H9 (cell line): Measurements from ENCODE around the gene AIPL1. TPM values are rescaled to one million over a fixed set of nuclear protein-coding genes. Genes with fewer than 3 reads are reported as not detected.
A peak's percentile ranks its signal among the peaks of the same experiment; 100 is the strongest.

ENCODE experiments used
- DNase-seq: peaks from one replicate; pipeline ENCODE4 v3.0.0-alpha.2; 2017
- H2AFZ ChIP-seq: one replicate; pipeline ENCODE4 v1.6.1; 2013; ENCODE audit warnings: mild to moderate bottlenecking, low read length, control low read depth, moderate library complexity
- H2AK5ac ChIP-seq: 2 replicates; pipeline ENCODE4 v1.6.1; 2013; ENCODE audit warnings: low read length, control low read depth, mixed read lengths; ENCODE audit not compliant: insufficient read length
- H2BK120ac ChIP-seq: one replicate; pipeline ENCODE4 v1.6.1; 2013; ENCODE audit warnings: low read depth, mild to moderate bottlenecking, low read length, control low read depth, inconsistent platforms; ENCODE audit not compliant: poor library complexity, severe bottlenecking
- H2BK12ac ChIP-seq: 2 replicates; pipeline ENCODE4 v1.6.1; 2013; ENCODE audit warnings: low read length, control low read depth, mixed read lengths, low read depth; ENCODE audit not compliant: insufficient read length
- H2BK15ac ChIP-seq: 2 replicates; pipeline ENCODE4 v1.6.1; 2013; ENCODE audit warnings: low read depth, low read length, control low read depth
- H2BK20ac ChIP-seq: one replicate; pipeline ENCODE4 v1.6.1; 2013; ENCODE audit warnings: low read depth, mild to moderate bottlenecking, low read length, control low read depth, inconsistent platforms; ENCODE audit not compliant: poor library complexity, severe bottlenecking
- H2BK5ac ChIP-seq: 2 replicates; pipeline ENCODE4 v1.6.1; 2013; ENCODE audit warnings: low read length, control low read depth, mixed read lengths; ENCODE audit not compliant: insufficient read length
- H3K14ac ChIP-seq: 2 replicates; pipeline ENCODE4 v1.6.1; 2013; ENCODE audit warnings: low read length, control low read depth; ENCODE audit not compliant: insufficient read depth
- H3K18ac ChIP-seq: 2 replicates; pipeline ENCODE4 v1.6.1; 2013; ENCODE audit warnings: low read depth, mild to moderate bottlenecking, mixed read lengths, low read length, control low read depth; ENCODE audit not compliant: insufficient read length
- H3K23ac ChIP-seq: 2 replicates; pipeline ENCODE4 v1.6.1; 2013; ENCODE audit warnings: low read length, control low read depth, mixed read lengths, low read depth; ENCODE audit not compliant: insufficient read length
- H3K23me2 ChIP-seq: 2 replicates; pipeline ENCODE4 v1.6.1; 2013; ENCODE audit warnings: low read depth, mild to moderate bottlenecking, mixed read lengths, low read length, control low read depth; ENCODE audit not compliant: insufficient read length, poor library complexity, severe bottlenecking
- H3K27ac ChIP-seq: 2 replicates; pipeline ENCODE4 v1.5.1; 2013; ENCODE audit warnings: low read length, control low read depth, mixed read lengths, low read depth; ENCODE audit not compliant: insufficient read length
- H3K27me3 ChIP-seq: 2 replicates; pipeline ENCODE4 v1.6.1; 2013; ENCODE audit warnings: low read length, control low read depth, inconsistent platforms; ENCODE audit not compliant: insufficient read depth
- H3K4ac ChIP-seq: 2 replicates; pipeline ENCODE4 v1.6.1; 2013; ENCODE audit warnings: low read depth, mild to moderate bottlenecking, control low read depth, inconsistent platforms, low read length, moderate library complexity
- H3K4me1 ChIP-seq: 2 replicates; pipeline ENCODE4 v1.6.1; 2013; ENCODE audit warnings: low read length, control low read depth, inconsistent platforms; ENCODE audit not compliant: insufficient read depth
- H3K4me2 ChIP-seq: 2 replicates; pipeline ENCODE4 v1.6.1; 2013; ENCODE audit warnings: low read length, control low read depth, mixed read lengths; ENCODE audit not compliant: insufficient read length, insufficient read depth
- H3K56ac ChIP-seq: 2 replicates; pipeline ENCODE4 v1.6.1; 2013; ENCODE audit warnings: low read depth, mild to moderate bottlenecking, mixed read lengths, low read length, control low read depth; ENCODE audit not compliant: insufficient read length
- H3K79me1 ChIP-seq: 2 replicates; pipeline ENCODE4 v1.6.1; 2013; ENCODE audit warnings: low read depth, mild to moderate bottlenecking, moderate library complexity, low read length, control low read depth, inconsistent platforms; ENCODE audit not compliant: insufficient read depth, poor library complexity, severe bottlenecking
- H3K79me2 ChIP-seq: 2 replicates; pipeline ENCODE4 v1.6.1; 2013; ENCODE audit warnings: low read length, control low read depth, inconsistent platforms; ENCODE audit not compliant: insufficient read depth
- H3K9ac ChIP-seq: 2 replicates; pipeline ENCODE4 v1.6.1; 2013; ENCODE audit warnings: low read length, control low read depth, mixed read lengths; ENCODE audit not compliant: insufficient read length; ENCODE audit errors: extremely low read depth
- H3K9me3 ChIP-seq: one replicate; pipeline ENCODE4 v1.6.1; 2013; ENCODE audit warnings: low read depth, low read length, inconsistent platforms; ENCODE audit not compliant: control insufficient read depth
- H3T11ph ChIP-seq: one replicate; pipeline ENCODE4 v1.6.1; 2013; ENCODE audit warnings: mild to moderate bottlenecking, low read length, control low read depth, inconsistent platforms
- H4K20me1 ChIP-seq: one replicate; pipeline ENCODE4 v1.6.1; 2013; ENCODE audit not compliant: control insufficient read depth, insufficient read length, insufficient read depth
- H4K5ac ChIP-seq: 2 replicates; pipeline ENCODE4 v1.6.1; 2013; ENCODE audit warnings: low read depth, mild to moderate bottlenecking, mixed read lengths, low read length, control low read depth; ENCODE audit not compliant: insufficient read length
- H4K8ac ChIP-seq: replicated peaks from 2 replicates; pipeline ENCODE4 v1.6.1; 2013; ENCODE audit warnings: low read length, control low read depth, mixed read lengths, low read depth; ENCODE audit not compliant: insufficient read length
- H4K91ac ChIP-seq: 2 replicates; pipeline ENCODE4 v1.6.1; 2013; ENCODE audit warnings: low read depth, mild to moderate bottlenecking, moderate library complexity, mixed read lengths, low read length, control low read depth; ENCODE audit not compliant: insufficient read length
- H3K27ac Mint-ChIP-seq, 3 experiments: 2 replicates in 2 of 3; 3 replicates in 1 of 3; pipeline ENCODE4 v1.8.0; 2020 to 2021; ENCODE audit warnings: mixed read lengths in 3 of 3, mild to moderate bottlenecking in 1 of 3, moderate library complexity in 1 of 3
- H3K27me3 Mint-ChIP-seq: 2 replicates; pipeline ENCODE4 v1.8.0; 2021; ENCODE audit warnings: low read depth, mild to moderate bottlenecking, moderate library complexity, mixed read lengths
- H3K36me3 Mint-ChIP-seq, 3 experiments: 2 replicates in 2 of 3; 3 replicates in 1 of 3; pipeline ENCODE4 v1.8.0; 2020 to 2021; ENCODE audit warnings: low read depth in 3 of 3, mixed read lengths in 3 of 3; ENCODE audit not compliant: insufficient read depth in 1 of 3
- H3K4me1 Mint-ChIP-seq, 2 experiments: 2 replicates each; pipeline ENCODE4 v1.8.0; 2020; ENCODE audit warnings: mixed read lengths in 2 of 2
- H3K4me3 Mint-ChIP-seq, 2 experiments: 2 replicates in 1 of 2; 3 replicates in 1 of 2; pipeline ENCODE4 v1.8.0; 2020 to 2021; ENCODE audit warnings: mild to moderate bottlenecking in 2 of 2, mixed read lengths in 2 of 2, moderate library complexity in 1 of 2
- H3K9me3 Mint-ChIP-seq, 2 experiments: 2 replicates in 1 of 2; 3 replicates in 1 of 2; pipeline ENCODE4 v1.8.0; 2020; ENCODE audit warnings: mild to moderate bottlenecking in 2 of 2, mixed read lengths in 2 of 2, moderate library complexity in 1 of 2
- CTCF ChIP-seq: fragments of 200-600 bp; sonication (generic); conservative IDR thresholded peaks from 3 replicates; pipeline ENCODE4 v1.8.0; 2021; ENCODE audit warnings: antibody characterized with exemption, mild to moderate bottlenecking
- WGBS: extraction: QIAGEN DNeasy Blood & Tissue Kit; methylation state at CpG from one replicate; pipeline ENCODE4 v1.1.7; 2013; ENCODE audit warnings: missing lambda C conversion rate, low lambda C conversion rate, mixed read lengths; ENCODE audit not compliant: insufficient read length; ENCODE audit errors: extremely low coverage; 5-methylcytosine and 5-hydroxymethylcytosine counted together
- total RNA-seq: library from RNA; stranded (reverse); gene quantifications from 2 replicates; pipeline ENCODE4 v1.2.1, GENCODE V29; 2021

AIPL1 gene
- total RNA-seq, 1 experiment from 2014 or later, result 0.57 TPM

- WGBS, result no CpG with 5 or more reads among the region's 10 CpGs
- no peak overlapping the region for H2BK5ac ChIP-seq
- H3K4me3 Mint-ChIP-seq, result peak overlapping the region in 1 of 2 experiments; percentile 54; a peak in 1 of 5 replicates
Observed at GRCh38 chr17:6452471-6453266, 17.7 kb upstream of the AIPL1 start.

More at GRCh38 chr17:6452471-6453266, 17.7 kb upstream of the AIPL1 start:
- no peak overlapping the region for H3K14ac ChIP-seq
- H3K9me3 ChIP-seq, result no peaks in the 10 kb centered on the region
- H2BK12ac ChIP-seq, result no peak overlapping the region
- no peak overlapping the region for H3K4ac ChIP-seq
- DNase-seq, result no peak
- peaks cover 55 to 61% of the 10 kb centered on the region in 2 experiments for H3K4me1 Mint-ChIP-seq
- peak overlapping the region in 2 of 3 experiments; percentile 70 to 92; a peak in 5 of 7 replicates for H3K27ac Mint-ChIP-seq
- no peaks in the 10 kb centered on the region for H3K79me2 ChIP-seq
- no peak overlapping the region for H3T11ph ChIP-seq
- no peak overlapping the region for H2BK15ac ChIP-seq
- H2BK120ac ChIP-seq, result no peak overlapping the region
- H3K56ac ChIP-seq, result no peak overlapping the region
- TF ChIP-seq CTCF, result no peak
- H3K27ac ChIP-seq, result no peak overlapping the region
- H2AK5ac ChIP-seq, result no peak overlapping the region
- H3K27me3 Mint-ChIP-seq, result no peaks in the 10 kb centered on the region; the same call in none of the 2 replicates
- H4K91ac ChIP-seq, result no peak overlapping the region
- no peak overlapping the region for H3K18ac ChIP-seq
- H3K4me2 ChIP-seq, result no peak overlapping the region
- H3K23ac ChIP-seq, result no peak overlapping the region
- H2BK20ac ChIP-seq, result no peak overlapping the region
- H3K9me3 Mint-ChIP-seq, result no peaks in the 10 kb centered on the region; a peak in 1 of 5 replicates
- H4K5ac ChIP-seq, result no peak overlapping the region
- H4K8ac ChIP-seq, result no peak overlapping the region
- H3K79me1 ChIP-seq, result no peaks in the 10 kb centered on the region
- H3K36me3 Mint-ChIP-seq, result peaks cover 14 to 36% (median 25%) of the 10 kb centered on the region in 3 experiments
- H3K9ac ChIP-seq, result no peak overlapping the region
- H4K20me1 ChIP-seq, result no peaks in the 10 kb centered on the region
- no peaks in the 10 kb centered on the region for H3K27me3 ChIP-seq
- peaks cover 12% of the 10 kb centered on the region; the same call in 1 of the 2 replicates for H3K4me1 ChIP-seq
- peaks cover 5% of the 10 kb centered on the region for H3K23me2 ChIP-seq
- no peak overlapping the region for H2AFZ ChIP-seq
